Measurements from ENCODE around the gene CLASRP. TPM values are rescaled to one million over a fixed set of nuclear protein-coding genes. Genes with fewer than 3 reads are reported as not detected.
"Not testable (repeated sequence)": the region's sequence is repeated elsewhere in the genome, so short reads cannot be mapped to it uniquely, and the experiment has no call there.

The CLASRP gene
- total RNA-seq, 2 donors from 2014 or later, result 40.2 to 64.9 TPM

GRCh38 chr19:45103508-45104319 lies 64.9 kb downstream of the CLASRP start:
- H3K27ac ChIP-seq, result peak overlapping the region; percentile 36 to 79 (median 66)
- peaks cover 65% of the 10 kb centered on the region for H3K4me1 ChIP-seq
- ATAC-seq (peak; percentile 66), DNase-seq (peak in 3 of 4 donors; percentile 45 to 64 (median 55))
- intact Hi-C loops (cut with DNase I), result no loop called here
- no peaks in the 10 kb centered on the region for H3K36me3 ChIP-seq (replicated peaks in 1 of 2; ENCODE audit: insufficient read depth in 1 of 2, low read depth in 2 of 2)
- TF ChIP-seq POLR2A (IDR thresholded peaks at IDR 0.05) (peak in 1 of 3 donors; percentile 4), CTCF (IDR thresholded peaks at IDR 0.05) (peak in 4 of 7 experiments; percentile 7 to 25 (median 15))
- H3K27me3 ChIP-seq, result no peaks in the 10 kb centered on the region
- 51 to 58% methylated on average over 20 to 25 of the region's 26 CpGs for WGBS, 2 donors
- H3K9me3 ChIP-seq, result no peaks in the 10 kb centered on the region
- H3K4me3 ChIP-seq, result no peak overlapping the region

- Histone ChIP-seq H3K27me3 (no peaks in the 10 kb centered on the region), H3K9me3 (no peaks in the 10 kb centered on the region), H3K36me3 (replicated peaks in 1 of 2; ENCODE audit: insufficient read depth in 1 of 2, low read depth in 2 of 2) (no peaks in the 10 kb centered on the region), H3K4me3 (no peak overlapping the region), H3K27ac (peak overlapping the region in 3 of 4 donors; percentile 61 to 79 (median 70)), H3K4me1 (peaks cover 55% of the 10 kb centered on the region)
- TF ChIP-seq CTCF (IDR thresholded peaks at IDR 0.05), result no peak
- no peak for TF ChIP-seq POLR2A (IDR thresholded peaks at IDR 0.05)
- ATAC-seq (no peak), DNase-seq (no peak)
- intact Hi-C loops (cut with DNase I), result no loop called here
- WGBS, 2 donors, result 67 to 73% methylated on average over 13 to 16 of the region's 16 CpGs
These were observed 66.0 kb downstream of the CLASRP start for GRCh38 chr19:45104658-45105349.

- H3K36me3 ChIP-seq (replicated peaks in 1 of 2; ENCODE audit: insufficient read depth in 1 of 2, low read depth in 2 of 2); DNase-seq; ATAC-seq; H3K4me3 ChIP-seq; H3K9me3 ChIP-seq; H3K27me3 ChIP-seq; intact Hi-C loops (cut with DNase I); H3K27ac ChIP-seq: not testable (repeated sequence)
- WGBS, 2 donors, result 94% methylated on average over 10 to 11 of the region's 11 CpGs
- peaks cover 39% of the 10 kb centered on the region for H3K4me1 ChIP-seq
These were observed 67.5 kb downstream of the CLASRP start for GRCh38 chr19:45106363-45106762.

- Histone ChIP-seq H3K4me3 (no peak overlapping the region), H3K27me3 (no peaks in the 10 kb centered on the region), H3K4me1 (peaks cover 32% of the 10 kb centered on the region), H3K36me3 (replicated peaks in 1 of 2; ENCODE audit: insufficient read depth in 1 of 2, low read depth in 2 of 2) (no peaks in the 10 kb centered on the region), H3K27ac (no peak overlapping the region), H3K9me3 (no peaks in the 10 kb centered on the region)
- no peak for TF ChIP-seq POLR2A (IDR thresholded peaks at IDR 0.05)
- no peak for TF ChIP-seq CTCF (IDR thresholded peaks at IDR 0.05)
- WGBS, 2 donors, result 79 to 83% methylated on average over 12 of the region's 12 CpGs
- intact Hi-C loops (cut with DNase I), result no loop called here
- no peak for DNase-seq
- ATAC-seq, result no peak
These were observed 68.8 kb downstream of the CLASRP start for GRCh38 chr19:45107621-45108150.

- Histone ChIP-seq H3K27ac (no peak overlapping the region), H3K27me3 (no peaks in the 10 kb centered on the region), H3K9me3 (no peaks in the 10 kb centered on the region), H3K4me3 (no peak overlapping the region), H3K36me3 (replicated peaks in 1 of 2; ENCODE audit: insufficient read depth in 1 of 2, low read depth in 2 of 2) (no peaks in the 10 kb centered on the region), H3K4me1 (peaks cover 21% of the 10 kb centered on the region)
- TF ChIP-seq POLR2A (IDR thresholded peaks at IDR 0.05), result no peak
- TF ChIP-seq CTCF (IDR thresholded peaks at IDR 0.05), result no peak
- no peak for ATAC-seq
- DNase-seq, result no peak
- 74 to 83% methylated on average over 5 of the region's 5 CpGs for WGBS, 2 donors
- intact Hi-C loops (cut with DNase I), result no loop called here
These were observed 72.0 kb downstream of the CLASRP start for GRCh38 chr19:45110851-45111266.
